Measurements from ENCODE around the gene IP6K3.

Gene IP6K3

DNA sequence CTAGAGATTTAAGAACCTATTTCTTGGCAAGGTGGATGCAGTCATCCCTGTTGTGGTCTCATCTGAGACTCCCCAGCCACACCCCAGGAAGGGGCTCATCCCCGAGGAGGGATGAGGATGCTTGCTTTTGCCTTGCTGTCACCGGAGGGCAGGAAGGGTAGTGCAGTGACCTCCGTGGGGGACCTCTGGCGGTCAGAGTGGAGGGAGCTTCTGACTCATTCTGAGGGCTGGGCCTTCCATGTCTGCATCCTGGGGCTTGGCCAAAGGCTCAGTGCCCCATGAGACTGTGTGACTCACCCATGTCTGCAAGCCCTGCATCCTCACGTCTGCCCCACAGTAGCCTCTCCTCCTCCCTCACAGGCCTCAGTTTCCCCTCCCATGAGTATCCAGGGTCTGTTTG is 73.9 kb downstream of the IP6K3 start:
- DNase-seq (ENCODE audit: low spot score): peak; percentile 36

- DNase-seq (ENCODE audit: low spot score): no peak
Observed at GRCh38 chr6:33671744-33672072, 75.0 kb downstream of the IP6K3 start.

Data from pons (tissue), 1 donor.